Mesenchymal stem cell (in vitro differentiated cells and primary cell): ENCODE results near the gene HS1BP3.

Experiments
- DNase-seq: peaks from one replicate; pipeline ENCODE4 v3.0.0-alpha.2; 2013
- H2AFZ ChIP-seq: one replicate; pipeline ENCODE4 v1.6.1; 2013; ENCODE audit warnings: low read depth, mild to moderate bottlenecking, control low read depth, inconsistent platforms, low read length, moderate library complexity
- H2AK5ac ChIP-seq: 2 replicates; pipeline ENCODE4 v1.6.1; 2013; ENCODE audit warnings: low read length, moderate library complexity, mild to moderate bottlenecking, inconsistent platforms; ENCODE audit not compliant: severe bottlenecking
- H2BK120ac ChIP-seq: one replicate; pipeline ENCODE4 v1.6.1; 2013; ENCODE audit warnings: low read depth, mild to moderate bottlenecking, inconsistent platforms, low read length, moderate library complexity
- H2BK12ac ChIP-seq, 2 experiments: one replicate each; pipeline ENCODE4 v1.6.1; 2013; ENCODE audit warnings: inconsistent platforms in 2 of 2, low read length in 2 of 2, mild to moderate bottlenecking in 2 of 2, moderate library complexity in 2 of 2, control low read depth in 1 of 2
- H2BK15ac ChIP-seq: one replicate; pipeline ENCODE4 v1.6.1; 2013; ENCODE audit warnings: mild to moderate bottlenecking, low read depth, inconsistent platforms; ENCODE audit not compliant: poor library complexity, severe bottlenecking
- H2BK5ac ChIP-seq: 2 replicates; pipeline ENCODE4 v1.6.1; 2013; ENCODE audit warnings: low read depth, mild to moderate bottlenecking, low read length, control low read depth, inconsistent platforms; ENCODE audit not compliant: poor library complexity, severe bottlenecking
- H3K14ac ChIP-seq, 2 experiments: one replicate each; pipeline ENCODE4 v1.6.1; 2013; ENCODE audit warnings: inconsistent platforms in 2 of 2, low read length in 2 of 2, control low read depth in 1 of 2, mild to moderate bottlenecking in 1 of 2, moderate library complexity in 1 of 2
- H3K18ac ChIP-seq, 2 experiments: one replicate each; pipeline ENCODE4 v1.6.1; 2013; ENCODE audit warnings: inconsistent platforms in 2 of 2, low read length in 2 of 2, control low read depth in 1 of 2, low read depth in 1 of 2, mild to moderate bottlenecking in 1 of 2
- H3K23ac ChIP-seq, 2 experiments: one replicate each; pipeline ENCODE4 v1.6.1; 2013; ENCODE audit warnings: inconsistent platforms in 2 of 2, low read length in 2 of 2, mild to moderate bottlenecking in 2 of 2, moderate library complexity in 2 of 2, control low read depth in 1 of 2
- H3K27ac ChIP-seq: 2 replicates; pipeline ENCODE4 v1.5.1; 2013; ENCODE audit warnings: mild to moderate bottlenecking, moderate library complexity, low read length, control low read depth, inconsistent platforms; ENCODE audit not compliant: poor library complexity, severe bottlenecking
- H3K27me3 ChIP-seq, 2 experiments: 2 replicates each; pipeline versions ENCODE4 v1.6.1 to v1.7.0; 2013; ENCODE audit warnings: low read length in 2 of 2, mild to moderate bottlenecking in 2 of 2, moderate library complexity in 2 of 2, control low read depth in 1 of 2, inconsistent platforms in 1 of 2; ENCODE audit not compliant: control insufficient read depth in 1 of 2, insufficient read depth in 1 of 2
- H3K36me3 ChIP-seq, 2 experiments: 2 replicates each; pipeline versions ENCODE4 v1.6.1 to v1.7.0; 2013; ENCODE audit warnings: low read length in 2 of 2, control low read depth in 1 of 2, inconsistent platforms in 1 of 2, low read depth in 1 of 2, mild to moderate bottlenecking in 1 of 2; ENCODE audit not compliant: insufficient read depth in 2 of 2, control insufficient read depth in 1 of 2
- H3K4ac ChIP-seq, 2 experiments: one replicate each; pipeline ENCODE4 v1.6.1; 2013; ENCODE audit warnings: inconsistent platforms in 2 of 2, low read length in 2 of 2, mild to moderate bottlenecking in 2 of 2, moderate library complexity in 2 of 2, control low read depth in 1 of 2, low read depth in 1 of 2
- H3K4me1 ChIP-seq: 2 replicates; pipeline ENCODE4 v1.6.1; 2013; ENCODE audit warnings: low read depth, low read length, control low read depth; ENCODE audit not compliant: control insufficient read depth, insufficient read depth
- H3K4me2 ChIP-seq: 2 replicates; pipeline ENCODE4 v1.6.1; 2013; ENCODE audit warnings: low read length, mild to moderate bottlenecking, inconsistent platforms; ENCODE audit not compliant: poor library complexity, severe bottlenecking
- H3K4me3 ChIP-seq, 2 experiments: 2 replicates each; pipeline versions ENCODE4 v1.5.1 to v1.7.0; 2013; ENCODE audit warnings: low read length in 2 of 2, mild to moderate bottlenecking in 2 of 2, control low read depth in 1 of 2, low read depth in 1 of 2; ENCODE audit not compliant: insufficient read depth in 1 of 2
- H3K79me1 ChIP-seq: replicated peaks from 2 replicates; pipeline ENCODE4 v1.6.1; 2013; ENCODE audit warnings: mild to moderate bottlenecking, control low read depth, low read length, inconsistent platforms; ENCODE audit not compliant: poor library complexity, severe bottlenecking
- H3K9ac ChIP-seq: 2 replicates; pipeline ENCODE4 v1.7.0; 2013; ENCODE audit warnings: mild to moderate bottlenecking, low read length, moderate library complexity
- H3K9me3 ChIP-seq: 2 replicates; pipeline ENCODE4 v1.7.0; 2013; ENCODE audit warnings: mild to moderate bottlenecking, low read length; ENCODE audit not compliant: control insufficient read depth
- H4K8ac ChIP-seq: one replicate; pipeline ENCODE4 v1.6.1; 2013; ENCODE audit warnings: inconsistent platforms, mild to moderate bottlenecking, low read length, moderate library complexity
- H4K91ac ChIP-seq: one replicate; pipeline ENCODE4 v1.6.1; 2013; ENCODE audit warnings: mild to moderate bottlenecking, low read length, inconsistent platforms
- WGBS: methylation state at CpG from one replicate; pipeline ENCODE4 v1.1.7; 2013; ENCODE audit warnings: mixed read lengths; 5-methylcytosine and 5-hydroxymethylcytosine counted together

Gene HS1BP3

GRCh38 chr2:20611077-20611843 is 39.6 kb downstream of the HS1BP3 start:
- peak overlapping the region; percentile 81 for H2AK5ac ChIP-seq
- peak; percentile 100 for DNase-seq
- peak overlapping the region; percentile 26 to 80 for H3K4ac ChIP-seq
- H3K27me3 ChIP-seq: no peaks in the 10 kb centered on the region
- H3K79me1 ChIP-seq: no peaks in the 10 kb centered on the region
- H4K91ac ChIP-seq: peak overlapping the region; percentile 87
- H2BK120ac ChIP-seq: peak overlapping the region; percentile 29
- no peak overlapping the region for H3K27ac ChIP-seq
- H2AFZ ChIP-seq: no peak overlapping the region
- peak overlapping the region; percentile 78 for H3K9ac ChIP-seq
- H3K4me3 ChIP-seq: peak overlapping the region in 1 of 2 experiments; percentile 11
- H3K18ac ChIP-seq: peak overlapping the region; percentile 77 to 98
- peak overlapping the region in 1 of 2 experiments; percentile 84 for H3K14ac ChIP-seq
- H3K4me2 ChIP-seq: no peak overlapping the region
- no peak overlapping the region for H2BK5ac ChIP-seq
- WGBS: 22% methylated on average over 13 of the region's 15 CpGs
- H2BK12ac ChIP-seq: peak overlapping the region; percentile 91 to 96
- H3K9me3 ChIP-seq: peaks cover 3% of the 10 kb centered on the region
- no peaks in the 10 kb centered on the region for H3K36me3 ChIP-seq
- peaks cover 44% of the 10 kb centered on the region for H3K4me1 ChIP-seq
- no peak overlapping the region for H3K23ac ChIP-seq
- H2BK15ac ChIP-seq: peak overlapping the region; percentile 60
- peak overlapping the region; percentile 27 for H4K8ac ChIP-seq

DNA sequence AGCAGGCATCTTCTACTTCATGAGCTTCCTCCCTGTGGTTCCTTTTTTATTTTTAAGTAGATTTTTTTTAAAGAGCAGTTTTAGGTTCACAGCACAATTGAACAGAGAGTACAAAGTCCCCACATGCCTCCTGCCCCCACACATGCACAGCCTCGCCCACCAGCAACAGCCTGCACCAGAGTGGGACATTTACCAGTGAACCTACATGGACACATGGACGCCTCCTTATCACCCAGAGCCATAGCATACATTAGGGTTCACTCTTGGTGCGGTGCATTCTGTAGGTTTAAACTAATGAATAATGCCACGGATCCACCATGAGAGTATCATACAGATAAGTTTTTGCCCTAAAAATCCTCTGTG is 40.9 kb downstream of the HS1BP3 start:
- WGBS: 75% methylated on average over 4 of the region's 4 CpGs
- H3K4me3 ChIP-seq: no peak overlapping the region
- no peak overlapping the region for H2BK15ac ChIP-seq
- peak overlapping the region; percentile 72 to 89 for H2BK12ac ChIP-seq
- H2AK5ac ChIP-seq: peak overlapping the region; percentile 55
- peak overlapping the region; percentile 14 to 52 for H3K18ac ChIP-seq
- H2AFZ ChIP-seq: no peak overlapping the region
- peaks cover 3% of the 10 kb centered on the region for H3K9me3 ChIP-seq
- peak overlapping the region in 1 of 2 experiments; percentile 29 for H3K4ac ChIP-seq
- H2BK120ac ChIP-seq: peak overlapping the region; percentile 50
- no peaks in the 10 kb centered on the region for H3K36me3 ChIP-seq
- peaks cover 31% of the 10 kb centered on the region for H3K4me1 ChIP-seq
- no peak overlapping the region for H3K9ac ChIP-seq
- peak overlapping the region; percentile 20 for H4K91ac ChIP-seq
- no peak overlapping the region for H3K4me2 ChIP-seq
- H3K79me1 ChIP-seq: no peaks in the 10 kb centered on the region
- no peak overlapping the region for H3K23ac ChIP-seq
- DNase-seq: no peak
- no peak overlapping the region for H3K27ac ChIP-seq
- peak overlapping the region; percentile 5 for H4K8ac ChIP-seq
- no peaks in the 10 kb centered on the region for H3K27me3 ChIP-seq
- H3K14ac ChIP-seq: no peak overlapping the region
- H2BK5ac ChIP-seq: no peak overlapping the region

DNA sequence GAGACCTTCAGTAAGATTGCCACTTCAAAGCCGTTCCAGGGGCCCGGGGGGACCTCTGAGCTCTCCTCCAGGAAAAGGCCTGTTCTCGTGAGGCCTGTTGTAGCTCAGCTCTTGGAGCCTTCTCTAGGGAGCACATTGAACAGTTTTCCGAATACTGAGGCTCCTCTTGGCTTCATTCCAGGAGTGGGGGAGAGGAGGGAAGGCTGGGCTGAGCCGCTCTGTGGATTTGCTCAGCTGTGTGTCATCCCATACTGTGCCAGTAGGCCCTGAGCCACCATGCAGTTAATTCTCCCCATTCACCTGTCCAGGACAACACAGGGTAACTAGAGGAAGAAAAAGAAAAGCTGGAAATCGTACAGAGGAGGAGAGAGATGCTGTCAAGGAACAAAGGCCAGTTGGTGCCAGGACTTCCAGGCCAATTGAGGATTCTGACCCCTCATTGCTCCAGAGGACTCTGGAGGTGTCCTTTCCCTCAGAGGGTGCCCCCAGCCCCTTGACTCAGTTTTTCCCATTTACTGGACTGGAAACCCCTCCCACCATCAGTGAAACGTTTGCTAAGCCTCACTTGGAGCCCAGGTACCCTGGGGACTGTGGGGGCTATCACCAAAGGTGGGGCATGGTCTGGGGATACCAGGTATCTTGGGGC is 41.4 kb downstream of the HS1BP3 start:
- H3K4ac ChIP-seq: peak overlapping the region; percentile 30 to 64
- peak overlapping the region; percentile 53 for H3K9ac ChIP-seq
- H4K8ac ChIP-seq: peak overlapping the region; percentile 71
- 49% methylated on average over 6 of the region's 7 CpGs for WGBS
- no peak overlapping the region for H3K27ac ChIP-seq
- no peaks in the 10 kb centered on the region for H3K36me3 ChIP-seq
- H3K4me3 ChIP-seq: no peak overlapping the region
- H2BK15ac ChIP-seq: peak overlapping the region; percentile 53
- no peaks in the 10 kb centered on the region for H3K27me3 ChIP-seq
- H3K9me3 ChIP-seq: peaks cover 3% of the 10 kb centered on the region
- peak overlapping the region; percentile 80 for H2BK120ac ChIP-seq
- H3K4me2 ChIP-seq: no peak overlapping the region
- H2BK5ac ChIP-seq: no peak overlapping the region
- H3K23ac ChIP-seq: no peak overlapping the region
- H2BK12ac ChIP-seq: peak overlapping the region; percentile 67 to 72
- no peak overlapping the region for H2AFZ ChIP-seq
- peaks cover 26% of the 10 kb centered on the region for H3K4me1 ChIP-seq
- H2AK5ac ChIP-seq: peak overlapping the region; percentile 55
- peak overlapping the region in 1 of 2 experiments; percentile 55 for H3K14ac ChIP-seq
- H4K91ac ChIP-seq: peak overlapping the region; percentile 28
- DNase-seq: peak; percentile 76
- H3K79me1 ChIP-seq: no peaks in the 10 kb centered on the region
- peak overlapping the region; percentile 25 to 50 for H3K18ac ChIP-seq

- peak overlapping the region in 1 of 2 experiments; percentile 14 for H3K4ac ChIP-seq
- H3K23ac ChIP-seq: no peak overlapping the region
- H3K79me1 ChIP-seq: no peaks in the 10 kb centered on the region
- no peaks in the 10 kb centered on the region for H3K36me3 ChIP-seq
- H3K4me3 ChIP-seq: no peak overlapping the region
- no peak overlapping the region for H2AK5ac ChIP-seq
- peak overlapping the region; percentile 7 to 25 for H3K18ac ChIP-seq
- H4K8ac ChIP-seq: peak overlapping the region; percentile 71
- peaks cover 23% of the 10 kb centered on the region for H3K4me1 ChIP-seq
- H3K9me3 ChIP-seq: peaks cover 3% of the 10 kb centered on the region
- peak overlapping the region; percentile 7 to 72 for H2BK12ac ChIP-seq
- peak overlapping the region; percentile 53 for H3K9ac ChIP-seq
- H3K14ac ChIP-seq: no peak overlapping the region
- no peak overlapping the region for H3K27ac ChIP-seq
- no peak for DNase-seq
- H2AFZ ChIP-seq: no peak overlapping the region
- no peaks in the 10 kb centered on the region for H3K27me3 ChIP-seq
- 97% methylated on average over 7 of the region's 7 CpGs for WGBS
- peak overlapping the region; percentile 4 for H2BK15ac ChIP-seq
- no peak overlapping the region for H2BK5ac ChIP-seq
- H4K91ac ChIP-seq: peak overlapping the region; percentile 28
- no peak overlapping the region for H3K4me2 ChIP-seq
- peak overlapping the region; percentile 80 for H2BK120ac ChIP-seq
Measured at GRCh38 chr2:20608666-20609348, 42.1 kb downstream of the HS1BP3 start.
